NCI-H146 treated with DMSO at 0.1 percent for 48 hours (cell line): Measurements from ENCODE around the gene MSI2.

Experiments used
- DNase-seq: peaks from one replicate; lab custom pipeline; 2025; ENCODE audit not compliant: unreplicated experiment; lab: John Stamatoyannopoulos, UW

Gene MSI2

GRCh38 chr17:57685499-57686132, 429.3 kb downstream of the MSI2 start:
- no peak for DNase-seq

DNA sequence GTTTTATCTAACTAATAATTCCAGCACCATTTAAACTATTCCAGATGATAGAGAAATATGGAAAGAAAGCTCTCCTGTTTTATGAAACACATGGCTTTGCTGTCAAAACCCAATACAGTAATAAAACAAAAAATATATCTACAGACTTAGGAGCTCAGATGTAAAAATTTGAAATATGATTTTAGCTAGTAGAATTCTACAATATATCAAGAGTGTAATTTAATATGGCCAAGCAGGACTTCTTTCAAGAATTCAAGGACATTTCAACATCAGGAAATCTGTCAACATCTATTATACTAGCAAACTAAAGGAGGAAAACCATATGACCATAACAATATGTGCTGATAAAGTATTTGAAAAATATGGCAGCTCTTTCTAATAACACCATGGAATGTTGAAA, 431.3 kb downstream of the MSI2 start:
- DNase-seq, result no peak

DNA sequence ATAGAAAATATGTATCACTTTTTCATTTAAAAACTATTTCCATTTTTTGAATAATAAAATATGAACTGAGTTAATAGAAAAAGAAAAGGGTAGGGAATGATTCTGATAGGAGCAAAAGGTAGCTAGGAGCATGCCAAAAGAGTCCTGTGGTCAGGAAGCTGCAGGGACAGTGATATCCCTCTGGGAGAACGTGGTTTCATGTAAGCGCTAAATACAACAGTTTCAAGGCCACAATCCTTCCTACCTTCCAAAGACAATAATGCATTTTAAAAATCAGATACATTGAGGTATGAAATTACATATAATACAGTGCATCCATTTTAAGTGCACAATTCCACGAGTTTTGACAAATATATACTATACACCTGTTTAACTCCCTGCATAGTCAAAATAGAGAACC, 432.9 kb downstream of the MSI2 start:
- no peak for DNase-seq

DNA sequence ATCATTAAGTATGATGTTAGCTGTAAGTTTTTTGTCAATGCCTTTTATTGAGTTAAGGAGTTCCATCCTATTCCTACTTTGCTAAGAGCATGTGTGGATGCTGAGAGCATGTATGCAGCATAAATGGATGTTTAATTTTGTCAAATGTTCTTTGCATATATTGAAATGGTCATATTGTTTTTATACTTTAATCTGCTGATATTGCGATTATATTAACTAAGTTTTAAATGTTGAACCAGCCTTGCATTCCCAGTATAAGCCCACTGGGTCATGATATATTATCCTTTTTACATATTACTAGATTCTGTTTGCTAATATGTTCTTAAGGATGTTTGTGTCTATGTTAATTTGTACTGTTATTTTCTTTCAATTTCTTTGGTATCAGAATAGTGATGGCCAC, 435.6 kb downstream of the MSI2 start:
- DNase-seq, result no peak

DNA sequence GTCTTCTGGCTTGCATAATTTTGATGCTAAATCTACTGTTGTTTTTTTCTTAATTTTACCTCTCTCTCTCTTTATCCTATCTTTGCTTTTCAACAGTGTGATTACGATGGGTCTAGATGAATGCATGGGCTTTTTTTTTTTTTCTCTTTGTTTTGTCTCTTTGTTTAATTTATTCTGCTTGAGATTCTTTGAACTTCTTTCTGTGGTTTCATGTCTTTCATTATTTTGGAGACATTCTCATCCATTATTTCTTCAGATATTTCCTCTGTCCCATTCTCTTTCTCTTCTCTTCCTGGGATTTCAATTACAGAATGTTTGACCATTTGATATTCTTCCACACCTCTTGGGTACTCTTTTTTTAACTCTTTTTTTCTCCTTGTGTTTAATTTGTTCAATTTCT, 436.4 kb downstream of the MSI2 start:
- DNase-seq, result no peak

- DNase-seq, result no peak
Observed at GRCh38 chr17:57694051-57694450, 437.7 kb downstream of the MSI2 start.

DNA sequence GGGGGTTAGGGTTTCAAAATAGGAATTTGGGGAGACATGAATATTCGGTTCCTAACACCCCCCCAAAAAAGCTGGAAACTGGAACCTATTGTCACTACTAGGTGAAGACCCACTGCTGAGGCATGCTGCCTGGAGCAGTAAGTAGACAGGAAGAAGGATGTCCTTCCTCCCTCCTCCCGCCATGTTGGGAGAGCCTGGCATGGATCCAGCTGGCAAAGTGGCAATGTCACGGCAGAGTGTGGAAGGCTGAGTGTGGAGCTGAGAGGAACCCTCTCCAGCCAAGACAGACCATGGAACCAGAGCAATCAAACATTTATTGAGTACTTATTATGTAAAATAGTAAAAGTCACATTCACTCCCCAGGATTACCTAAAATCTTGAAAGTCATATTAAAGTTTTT, 439.7 kb downstream of the MSI2 start:
- DNase-seq, result no peak

DNA sequence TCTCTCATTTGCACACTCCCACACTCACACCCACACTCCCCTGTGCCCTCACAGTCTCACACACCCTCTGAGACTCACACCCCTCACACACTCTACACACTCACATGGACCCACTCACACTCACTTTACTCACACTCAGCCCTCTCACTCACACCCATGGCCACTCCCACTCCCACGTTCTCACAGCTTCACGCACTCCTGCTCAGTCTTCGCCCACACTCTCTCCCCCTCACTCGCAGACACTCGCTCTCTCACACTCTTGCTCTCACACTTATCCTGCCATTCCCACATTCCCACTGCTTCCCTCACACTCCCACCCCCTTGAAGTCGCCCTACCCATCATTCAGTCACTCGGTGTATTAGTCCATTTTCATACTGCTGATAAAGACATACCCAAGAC, 440.9 kb downstream of the MSI2 start:
- no peak for DNase-seq

GRCh38 chr17:57697891-57698711, 441.8 kb downstream of the MSI2 start:
- no peak for DNase-seq

- DNase-seq, result no peak
Observed at GRCh38 chr17:57699751-57700219, 443.5 kb downstream of the MSI2 start.

GRCh38 chr17:57701124-57701523, 444.8 kb downstream of the MSI2 start:
- DNase-seq, result no peak

- DNase-seq, result no peak
Observed at GRCh38 chr17:57703273-57703672, 446.9 kb downstream of the MSI2 start.

DNA sequence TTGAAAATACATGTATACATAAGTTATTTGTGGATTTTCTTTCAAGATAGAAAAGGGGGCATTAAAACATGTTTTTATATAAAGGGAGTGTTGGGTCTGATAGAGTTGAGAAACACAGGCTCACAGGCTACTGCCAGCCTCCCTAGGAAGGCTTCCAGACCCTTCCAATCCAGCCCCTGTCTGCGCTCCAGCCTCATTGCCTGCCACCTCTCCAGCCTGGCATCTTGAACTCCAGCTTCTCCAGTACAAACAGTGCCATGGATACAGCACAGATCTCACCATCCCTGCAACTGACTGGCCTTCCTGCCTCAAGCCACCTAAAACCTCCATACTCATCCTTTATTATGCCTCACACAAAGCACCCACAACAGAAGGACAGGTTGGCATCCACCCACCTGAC, 448.1 kb downstream of the MSI2 start:
- DNase-seq, result no peak

- DNase-seq, result no peak
Observed at GRCh38 chr17:57705921-57706695, 449.8 kb downstream of the MSI2 start.

DNA sequence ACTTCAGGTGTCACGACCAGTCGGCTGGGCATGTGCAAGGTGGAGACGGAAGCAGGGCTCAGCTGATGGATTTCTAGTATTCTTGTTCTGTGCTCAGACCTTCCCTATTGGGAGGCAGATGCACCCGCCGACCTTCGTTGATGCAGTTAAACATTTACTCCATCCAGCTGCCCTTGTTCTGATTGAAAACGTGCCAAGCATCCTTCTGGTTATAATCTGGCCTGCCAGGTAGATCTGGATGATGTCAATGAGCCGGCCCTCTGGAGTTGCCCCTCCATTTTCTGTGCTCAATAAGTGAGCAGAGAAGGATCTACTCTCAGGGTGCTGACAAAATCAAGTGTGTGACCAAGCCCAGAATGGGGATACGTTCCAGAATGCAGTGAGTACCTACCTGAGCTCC, 450.4 kb downstream of the MSI2 start:
- DNase-seq, result no peak

DNA sequence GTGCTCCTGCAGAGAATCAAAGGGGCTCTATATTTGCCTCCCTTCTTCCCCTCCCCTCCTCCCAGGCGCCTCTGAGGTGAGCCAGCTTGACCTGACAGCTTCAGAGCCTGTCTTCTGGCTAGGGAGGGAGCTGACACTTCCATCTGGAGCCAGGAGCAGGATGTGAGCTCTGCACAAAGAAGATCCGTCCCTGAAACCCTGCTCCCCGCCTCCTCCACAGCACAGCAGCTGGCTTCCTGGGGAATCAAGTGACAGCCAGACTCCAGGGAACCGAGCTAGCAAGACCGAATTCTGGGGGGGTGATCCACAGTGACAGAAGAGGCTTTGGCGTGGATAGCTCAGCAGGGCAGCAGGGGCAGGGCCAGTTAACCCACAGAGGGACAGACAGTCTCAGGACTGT, 451.6 kb downstream of the MSI2 start:
- peak; percentile 48 for DNase-seq

- DNase-seq, result peak; percentile 54
Observed at GRCh38 chr17:57708410-57708809, 452.1 kb downstream of the MSI2 start.

DNA sequence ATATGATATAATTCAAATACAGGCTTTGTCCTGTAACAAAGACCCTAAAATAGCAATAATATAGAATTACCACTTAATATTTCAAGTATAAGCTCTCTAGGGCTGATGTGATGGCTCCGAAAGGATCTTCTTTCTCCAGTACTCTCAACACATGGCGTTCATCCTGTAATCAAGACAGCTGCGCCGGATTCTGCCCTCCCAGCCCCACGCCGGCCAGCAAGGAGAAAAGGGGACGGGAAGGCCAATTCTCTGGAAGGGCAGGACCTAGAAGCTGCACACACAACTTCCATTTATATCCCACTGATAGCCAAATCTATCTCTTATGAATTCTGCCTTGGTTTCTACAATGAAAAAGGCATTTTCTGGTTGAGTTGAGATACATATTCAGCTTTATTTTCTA, 456.8 kb downstream of the MSI2 start:
- no peak for DNase-seq

- DNase-seq, result no peak
Observed at GRCh38 chr17:57714665-57715180, 458.4 kb downstream of the MSI2 start.

DNA sequence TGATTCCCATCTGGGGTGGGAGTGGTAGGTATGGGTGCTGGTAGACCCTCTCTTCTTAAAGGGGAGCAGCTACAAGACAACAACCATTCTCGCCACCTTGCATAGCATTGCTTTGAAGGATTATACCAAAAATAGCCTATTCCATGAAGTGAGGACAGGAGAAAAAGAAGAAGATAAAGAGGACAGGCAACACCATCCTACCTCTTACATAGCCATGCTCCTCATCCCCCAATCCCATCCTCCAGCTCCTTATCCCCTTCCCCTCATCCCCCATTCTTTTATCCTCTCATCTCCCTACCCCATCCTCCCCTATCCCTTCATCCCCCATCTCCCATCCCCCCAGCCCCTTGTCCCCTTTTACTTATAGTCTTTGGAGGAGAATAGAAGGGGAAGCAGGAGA, 459.7 kb downstream of the MSI2 start:
- DNase-seq, result no peak

GRCh38 chr17:57718878-57719277, 462.6 kb downstream of the MSI2 start:
- no peak for DNase-seq
